Measurements from ENCODE around the gene TPSB2. TPM values are rescaled to one million over a fixed set of nuclear protein-coding genes. Genes with fewer than 3 reads are reported as not detected.
A peak's percentile ranks its signal among the peaks of the same experiment; 100 is the strongest.
"Not testable (repeated sequence)": the region's sequence is repeated elsewhere in the genome, so short reads cannot be mapped to it uniquely, and the experiment has no call there.

Gene TPSB2
- total and polyA plus RNA-seq, 10 donors, result 0.29 to 8.2 (median 1.1) TPM; not detected in 4

DNA sequence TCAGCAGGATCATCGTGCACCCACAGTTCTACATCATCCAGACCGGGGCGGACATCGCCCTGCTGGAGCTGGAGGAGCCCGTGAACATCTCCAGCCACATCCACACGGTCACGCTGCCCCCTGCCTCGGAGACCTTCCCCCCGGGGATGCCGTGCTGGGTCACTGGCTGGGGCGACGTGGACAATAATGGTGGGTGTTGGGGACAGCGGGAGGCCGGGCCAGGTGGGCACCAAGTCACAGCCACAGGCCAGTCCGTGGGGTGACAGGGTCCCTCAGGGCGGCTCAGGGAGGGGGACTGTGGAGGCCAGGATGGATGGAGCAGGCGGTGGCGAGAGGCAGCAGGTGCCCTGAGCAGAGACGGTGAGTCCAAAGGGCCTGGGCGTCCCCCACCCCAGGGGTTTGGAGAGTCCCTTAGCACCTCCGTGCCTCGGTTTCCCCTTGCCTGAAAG, 26.9 kb upstream of the TPSB2 start:
- Histone ChIP-seq H3K9me3 (no peaks in the 10 kb centered on the region), H3K27ac (no peak overlapping the region), H3K4me3 (no peak overlapping the region), H3K4me1 (peaks cover 0 to 20% (median 9%) of the 10 kb centered on the region in 6 donors), H3K27me3 (replicated peaks in 1 of 7) (peaks cover 0 to 67% (median 40%) of the 10 kb centered on the region in 7 donors), H3K36me3 (no peaks in the 10 kb centered on the region)
- intact Hi-C loops (cut with DNase I; ENCODE audit: low total_unique reads), result no loop called here
- TF ChIP-seq, protein P1, sequence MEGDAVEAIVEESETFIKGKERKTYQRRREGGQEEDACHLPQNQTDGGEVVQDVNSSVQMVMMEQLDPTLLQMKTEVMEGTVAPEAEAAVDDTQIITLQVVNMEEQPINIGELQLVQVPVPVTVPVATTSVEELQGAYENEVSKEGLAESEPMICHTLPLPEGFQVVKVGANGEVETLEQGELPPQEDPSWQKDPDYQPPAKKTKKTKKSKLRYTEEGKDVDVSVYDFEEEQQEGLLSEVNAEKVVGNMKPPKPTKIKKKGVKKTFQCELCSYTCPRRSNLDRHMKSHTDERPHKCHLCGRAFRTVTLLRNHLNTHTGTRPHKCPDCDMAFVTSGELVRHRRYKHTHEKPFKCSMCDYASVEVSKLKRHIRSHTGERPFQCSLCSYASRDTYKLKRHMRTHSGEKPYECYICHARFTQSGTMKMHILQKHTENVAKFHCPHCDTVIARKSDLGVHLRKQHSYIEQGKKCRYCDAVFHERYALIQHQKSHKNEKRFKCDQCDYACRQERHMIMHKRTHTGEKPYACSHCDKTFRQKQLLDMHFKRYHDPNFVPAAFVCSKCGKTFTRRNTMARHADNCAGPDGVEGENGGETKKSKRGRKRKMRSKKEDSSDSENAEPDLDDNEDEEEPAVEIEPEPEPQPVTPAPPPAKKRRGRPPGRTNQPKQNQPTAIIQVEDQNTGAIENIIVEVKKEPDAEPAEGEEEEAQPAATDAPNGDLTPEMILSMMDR (IDR thresholded peaks at IDR 0.05 in 8 of 11, conservative IDR thresholded peaks at IDR 0.05 in 3 of 11), result no peak
- no peak for TF ChIP-seq POLR2AphosphoS5 (IDR thresholded peaks at IDR 0.05)
- no peak for TF ChIP-seq POLR2A (IDR thresholded peaks at IDR 0.05)
- WGBS, 5 donors, result 65 to 86% (median 82%) methylated on average over 11 to 22 of the region's 22 CpGs
- DNase-seq, result no peak

DNA sequence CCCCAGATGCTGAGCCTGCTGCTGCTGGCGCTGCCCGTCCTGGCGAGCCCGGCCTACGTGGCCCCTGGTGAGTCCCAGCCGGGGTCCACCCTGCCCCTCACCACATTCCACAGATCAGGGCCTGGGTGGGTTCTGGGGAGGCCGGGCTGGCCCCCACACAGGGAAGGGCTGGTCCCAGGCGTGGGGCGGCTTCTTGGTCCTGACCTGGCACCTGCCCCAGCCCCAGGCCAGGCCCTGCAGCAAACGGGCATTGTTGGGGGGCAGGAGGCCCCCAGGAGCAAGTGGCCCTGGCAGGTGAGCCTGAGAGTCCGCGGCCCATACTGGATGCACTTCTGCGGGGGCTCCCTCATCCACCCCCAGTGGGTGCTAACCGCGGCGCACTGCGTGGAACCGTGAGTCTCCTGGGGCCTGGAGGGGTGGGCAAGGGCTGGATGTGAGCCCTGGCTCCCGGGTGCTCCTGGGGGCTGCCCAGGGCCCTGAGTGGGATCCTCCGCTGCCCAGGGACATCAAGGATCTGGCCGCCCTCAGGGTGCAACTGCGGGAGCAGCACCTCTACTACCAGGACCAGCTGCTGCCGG, 26.4 kb upstream of the TPSB2 start:
- Histone ChIP-seq H3K27me3 (replicated peaks in 1 of 7) (peaks cover 0 to 62% (median 35%) of the 10 kb centered on the region in 7 donors), H3K4me1 (peaks cover 0 to 17% (median 9%) of the 10 kb centered on the region in 6 donors)
- H3K4me3 ChIP-seq; H3K36me3 ChIP-seq; H3K27ac ChIP-seq; H3K9me3 ChIP-seq; intact Hi-C loops (cut with DNase I; ENCODE audit: low total_unique reads): not testable (repeated sequence)
- DNase-seq, result peak; percentile 66
- 78 to 88% (median 83%) methylated on average over 4 to 23 of the region's 23 CpGs for WGBS, 5 donors

DNA sequence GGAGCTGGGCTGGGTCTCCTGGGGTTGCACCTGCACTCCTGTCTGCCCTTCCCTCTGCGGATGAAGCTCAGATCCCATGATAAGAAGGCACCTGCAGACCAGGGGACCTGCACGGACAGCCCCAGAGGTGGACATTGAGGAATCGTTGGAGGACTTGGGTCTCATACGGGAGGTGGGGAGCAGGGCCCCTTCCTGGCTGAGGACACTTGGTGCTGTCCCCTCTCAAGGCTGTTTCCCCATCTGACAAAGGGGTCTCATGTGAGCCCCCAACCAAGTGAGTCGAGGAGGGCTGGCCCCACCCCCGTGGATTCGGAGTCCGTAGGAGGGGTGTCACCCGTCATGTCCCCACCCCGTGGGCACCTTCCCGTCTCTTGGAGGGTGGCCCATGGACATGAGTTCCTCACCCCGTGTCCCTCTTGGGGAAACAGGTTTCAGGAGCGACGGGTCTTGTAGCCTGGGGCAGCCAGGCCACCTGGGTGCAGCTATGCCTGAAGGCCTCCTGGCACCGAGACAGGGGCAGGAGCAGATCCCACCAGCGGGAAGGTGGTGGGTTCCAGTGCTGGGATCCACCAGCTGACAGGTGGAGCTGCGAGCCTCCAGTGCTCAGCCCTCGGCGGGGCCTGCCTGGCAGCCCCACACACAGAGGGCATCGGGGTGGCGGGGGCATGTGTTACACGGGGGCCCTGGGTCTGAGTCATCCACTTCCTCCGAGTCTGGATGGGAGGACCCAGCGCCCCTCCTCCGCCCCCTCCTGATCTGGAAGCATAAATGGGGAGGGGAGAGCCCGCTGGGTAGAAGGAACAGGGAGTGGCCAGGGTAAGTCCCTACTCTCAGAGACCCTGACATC, 25.5 kb upstream of the TPSB2 start, which contains the start of gene TPSD1:
TPSD1 (plus strand) TSS at position 794 of the 847 bp plus-strand sequence. CDS start 212 bp downstream, outside the sequence.
- intact Hi-C loops (cut with DNase I; ENCODE audit: low total_unique reads); H3K4me3 ChIP-seq; H3K36me3 ChIP-seq; H3K27ac ChIP-seq; H3K9me3 ChIP-seq: not testable (repeated sequence)
- Histone ChIP-seq H3K4me1 (peaks cover 0 to 11% (median 6%) of the 10 kb centered on the region in 6 donors), H3K27me3 (replicated peaks in 1 of 7) (peaks cover 0 to 53% (median 28%) of the 10 kb centered on the region in 7 donors)
- WGBS, 5 donors, result 54 to 78% (median 62%) methylated on average over 11 to 26 of the region's 26 CpGs
- DNase-seq, result peak; percentile 70

DNA sequence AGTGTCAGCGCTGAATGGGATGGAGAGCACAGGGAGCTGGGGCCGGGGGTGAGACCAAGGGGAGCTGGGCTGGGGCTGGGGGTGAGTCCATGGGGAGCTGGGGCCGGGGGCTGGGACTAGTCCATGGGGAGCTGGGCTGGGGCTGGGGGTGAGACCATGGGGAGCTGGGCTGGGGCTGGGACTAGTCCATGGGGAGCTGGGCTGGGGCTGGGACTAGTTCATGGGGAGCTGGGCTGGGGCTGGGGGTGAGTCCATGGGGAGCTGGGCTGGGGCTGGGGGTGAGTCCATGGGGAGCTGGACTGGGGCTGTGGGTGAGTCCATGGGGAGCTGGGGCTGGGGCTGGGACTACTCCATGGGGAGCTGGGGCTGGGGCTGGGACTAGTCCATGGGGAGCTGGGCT, 24.8 kb upstream of the TPSB2 start:
- peaks cover 0 to 11% (median 6%) of the 10 kb centered on the region in 6 donors for H3K4me1 ChIP-seq
- H3K9me3 ChIP-seq; intact Hi-C loops (cut with DNase I; ENCODE audit: low total_unique reads); H3K27ac ChIP-seq; H3K4me3 ChIP-seq; H3K36me3 ChIP-seq: not testable (repeated sequence)
- WGBS, 5 donors, result 87 to 93% (median 90%) methylated on average over 2 to 3 of the region's 3 CpGs; no CpG with 5 or more reads in 2 of the 5 donors
- DNase-seq, result peak; percentile 29
- peaks cover 0 to 46% (median 21%) of the 10 kb centered on the region in 7 donors for H3K27me3 ChIP-seq (replicated peaks in 1 of 7)

DNA sequence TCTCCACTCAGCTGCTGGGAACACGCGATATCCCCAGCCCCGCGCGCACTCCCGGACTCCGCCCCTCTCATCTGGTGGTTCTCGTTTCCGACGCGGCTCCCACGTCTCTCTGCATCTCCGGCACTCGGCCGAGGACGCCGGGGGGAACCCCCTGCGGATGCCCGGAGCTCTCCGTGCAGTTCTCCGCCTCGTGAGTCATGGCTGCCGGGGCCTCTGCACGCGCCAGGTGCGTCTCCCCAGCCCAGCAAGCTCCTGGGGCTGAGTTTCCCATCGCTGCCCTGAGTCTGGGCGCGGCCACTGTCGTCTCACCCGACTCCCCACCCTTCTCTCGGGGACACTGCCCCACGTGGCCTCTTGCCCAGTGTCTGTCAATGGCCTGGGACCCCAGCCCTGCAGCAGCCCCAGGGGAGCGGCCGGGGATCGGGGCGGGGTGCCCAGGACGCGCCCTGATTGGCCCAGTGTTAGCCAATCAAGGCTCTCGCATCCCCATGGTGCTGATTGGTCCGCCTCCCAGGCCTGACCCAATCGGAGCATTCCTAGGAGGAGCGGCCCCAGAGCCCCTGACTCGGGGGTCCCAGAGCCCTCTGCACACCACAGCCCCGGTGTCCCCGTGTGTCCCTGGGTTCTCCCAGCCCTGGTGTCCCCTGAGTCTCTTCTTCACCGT, 23.8 kb upstream of the TPSB2 start:
- H3K4me1 ChIP-seq; H3K9me3 ChIP-seq; H3K36me3 ChIP-seq; DNase-seq; intact Hi-C loops (cut with DNase I; ENCODE audit: low total_unique reads); H3K27ac ChIP-seq; H3K4me3 ChIP-seq: not testable (repeated sequence)
- peaks cover 0 to 36% (median 11%) of the 10 kb centered on the region in 7 donors for H3K27me3 ChIP-seq (replicated peaks in 1 of 7)
- WGBS, 5 donors, result no CpG with 5 or more reads among the region's 47 CpGs

DNA sequence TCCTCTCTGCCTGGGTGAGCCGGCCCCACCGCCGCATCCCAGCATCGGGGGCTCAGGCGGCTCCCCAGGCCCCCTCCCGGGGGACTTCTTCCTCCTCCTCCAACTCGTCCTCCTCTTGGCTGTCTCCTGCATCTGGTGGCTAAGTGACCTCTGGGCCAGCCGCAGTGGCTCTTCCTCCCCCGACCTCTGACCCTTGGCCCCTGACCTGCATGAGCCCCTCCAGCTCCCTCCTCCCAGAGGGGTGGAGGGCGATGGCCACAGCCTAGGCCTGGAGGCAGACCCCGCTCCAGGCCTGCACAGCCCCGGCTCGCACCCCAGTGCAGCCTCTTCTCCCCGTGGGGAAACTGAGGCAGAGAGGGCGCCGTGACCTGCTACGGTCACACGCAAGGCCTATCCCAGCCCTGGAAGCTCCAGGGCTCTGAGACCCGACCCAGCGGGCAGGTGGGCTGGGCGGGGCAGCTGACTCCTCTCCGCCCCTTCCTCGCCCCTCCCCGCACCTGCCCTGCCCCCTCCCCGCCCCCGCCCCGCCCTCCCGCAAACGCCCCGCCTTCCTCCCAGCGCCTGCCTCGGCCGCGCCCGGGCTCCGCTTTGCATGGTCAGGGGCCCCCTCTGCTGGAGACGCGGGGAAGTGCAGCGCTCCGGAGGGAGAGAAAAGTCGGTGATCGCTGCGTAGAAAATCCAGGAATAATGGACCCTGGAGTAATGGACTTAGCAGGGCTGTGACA, 19.2 kb upstream of the TPSB2 start:
- WGBS, 5 donors, result 70 to 88% methylated on average over 2 to 6 of the region's 43 CpGs; no CpG with 5 or more reads in 3 of the 5 donors
- H3K4me3 ChIP-seq; H3K36me3 ChIP-seq; H3K27ac ChIP-seq; H3K9me3 ChIP-seq; intact Hi-C loops (cut with DNase I; ENCODE audit: low total_unique reads): not testable (repeated sequence)
- H3K27me3 ChIP-seq (replicated peaks in 1 of 7), result peaks cover 0 to 25% (median 0%) of the 10 kb centered on the region in 7 donors
- peaks cover 0 to 15% (median 3%) of the 10 kb centered on the region in 6 donors for H3K4me1 ChIP-seq
- peak; percentile 41 for DNase-seq

DNA sequence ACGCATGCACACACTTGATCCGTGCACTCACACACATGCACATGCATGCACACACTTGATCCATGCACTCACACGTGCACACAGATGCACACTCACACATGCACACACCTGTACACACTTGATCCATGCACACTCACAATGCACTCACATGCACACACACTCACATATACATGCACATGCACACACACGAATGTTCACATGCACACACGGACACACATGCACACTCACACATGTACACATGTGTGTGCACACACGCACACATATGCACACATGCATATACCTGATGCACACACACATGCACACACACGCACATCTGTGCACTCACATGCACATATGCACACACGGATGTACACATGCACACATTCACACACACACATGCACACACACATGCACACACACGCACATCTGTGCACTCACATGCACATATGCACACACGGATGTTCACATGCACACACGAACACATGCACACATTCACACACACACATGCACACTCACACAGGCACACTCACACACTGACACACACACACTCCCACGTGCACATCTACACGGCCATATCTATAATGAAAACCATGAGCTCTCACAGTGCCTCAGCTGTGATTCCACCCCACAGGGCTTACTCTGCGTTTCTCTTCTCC, 18.0 kb upstream of the TPSB2 start:
- WGBS, 5 donors, result 85 to 91% (median 87%) methylated on average over 11 to 14 of the region's 14 CpGs
- H3K36me3 ChIP-seq; H3K27ac ChIP-seq; DNase-seq; intact Hi-C loops (cut with DNase I; ENCODE audit: low total_unique reads); H3K4me3 ChIP-seq; H3K9me3 ChIP-seq: not testable (repeated sequence)
- H3K4me1 ChIP-seq, result peaks cover 0 to 15% (median 3%) of the 10 kb centered on the region in 6 donors
- peaks cover 0 to 31% (median 0%) of the 10 kb centered on the region in 7 donors for H3K27me3 ChIP-seq (replicated peaks in 1 of 7)
